Neural cell (in vitro differentiated cells): ENCODE measurements around the gene YJEFN3. TPM values are rescaled to one million over a fixed set of nuclear protein-coding genes. Genes with fewer than 3 reads are reported as not detected.

Experiments used
- H2AFZ ChIP-seq: fragments of 200-600, 300-800 bp; sonication (generic), shearing (Covaris generic); 2 replicates; pipeline ENCODE4 v1.6.0; 2014; ENCODE audit warnings: low read depth, mild to moderate bottlenecking, antibody characterized with exemption, low read length, moderate library complexity
- H3F3A ChIP-seq: fragments of 200-600 bp; shearing (Covaris generic); 2 replicates; pipeline ENCODE4 v1.6.1; 2016; ENCODE audit warnings: mild to moderate bottlenecking, moderate library complexity, mixed read lengths, antibody characterized with exemption, low read length; ENCODE audit not compliant: insufficient read depth, poor library complexity, severe bottlenecking
- H3K27ac ChIP-seq: fragments of 200-600, 300-800 bp; sonication (generic), shearing (Covaris generic); 2 replicates; pipeline ENCODE4 v1.5.1; 2014; ENCODE audit warnings: mild to moderate bottlenecking, low read length, moderate library complexity
- H3K27me3 ChIP-seq: fragments of 300-800, 200-600 bp; sonication (generic), shearing (Covaris generic); 2 replicates; pipeline ENCODE4 v1.6.0; 2014; ENCODE audit warnings: mild to moderate bottlenecking, low read depth, low read length, moderate library complexity; ENCODE audit not compliant: insufficient read depth
- H3K36me3 ChIP-seq: fragments of 300-800, 200-600 bp; sonication (generic), shearing (Covaris generic); 2 replicates; pipeline ENCODE4 v1.5.1; 2014; ENCODE audit warnings: mild to moderate bottlenecking, antibody characterized with exemption, low read length, moderate library complexity; ENCODE audit not compliant: insufficient read depth
- H3K4me2 ChIP-seq: fragments of 300-800, 200-600 bp; sonication (generic), shearing (Covaris generic); 2 replicates; pipeline ENCODE4 v1.6.0; 2014; ENCODE audit warnings: mild to moderate bottlenecking, low read length
- H3K4me3 ChIP-seq: fragments of 300-800, 200-600 bp; sonication (generic), shearing (Covaris generic); 2 replicates; pipeline ENCODE4 v1.5.1; 2014; ENCODE audit warnings: mild to moderate bottlenecking, low read length, moderate library complexity
- H3K79me2 ChIP-seq: fragments of 200-600 bp; shearing (Covaris generic); replicated peaks from 2 replicates; pipeline ENCODE4 v1.6.0; 2014; ENCODE audit warnings: mild to moderate bottlenecking, low read length, moderate library complexity; ENCODE audit not compliant: insufficient read depth
- H3K9ac ChIP-seq: fragments of 300-800, 200-600 bp; sonication (generic), shearing (Covaris generic); 2 replicates; pipeline ENCODE4 v1.6.1; 2016; ENCODE audit warnings: mild to moderate bottlenecking, low read length, mixed read lengths
- H3K9me2 ChIP-seq: fragments of 200-600 bp; shearing (Covaris generic); 2 replicates; pipeline ENCODE4 v1.6.1; 2016; ENCODE audit warnings: mild to moderate bottlenecking, low read length, mixed read lengths; ENCODE audit not compliant: insufficient read depth
- H3K9me3 ChIP-seq: fragments of 200-600, 300-800 bp; sonication (generic), shearing (Covaris generic); 2 replicates; pipeline ENCODE4 v1.6.1; 2016; ENCODE audit warnings: mild to moderate bottlenecking, mixed run types, low read length, moderate library complexity, mixed read lengths
- H4K20me1 ChIP-seq: fragments of 200-600 bp; shearing (Covaris generic); 2 replicates; pipeline ENCODE4 v1.6.1; 2016; ENCODE audit warnings: mild to moderate bottlenecking, mixed run types; ENCODE audit not compliant: insufficient read depth
- EP300 ChIP-seq: fragments of 450-650 bp; conservative IDR thresholded peaks from 2 replicates; pipeline ENCODE4 v1.6.1; 2014; ENCODE audit warnings: antibody characterized with exemption, mild to moderate bottlenecking, moderate library complexity; ENCODE audit not compliant: poor library complexity, severe bottlenecking
- EZH2 ChIP-seq: fragments of 200-600, 300-800 bp; shearing (Covaris generic), sonication (generic); IDR thresholded peaks from 2 replicates; pipeline ENCODE4 v1.6.1; 2014; ENCODE audit warnings: antibody characterized with exemption, low read length, borderline replicate concordance, mild to moderate bottlenecking; ENCODE audit not compliant: insufficient read depth, poor library complexity, severe bottlenecking
- MXI1 ChIP-seq: fragments of 450-650 bp; conservative IDR thresholded peaks from 2 replicates; pipeline ENCODE4 v1.6.1; 2014; ENCODE audit warnings: antibody characterized with exemption, mild to moderate bottlenecking; ENCODE audit not compliant: poor library complexity, severe bottlenecking
- POLR2AphosphoS5 ChIP-seq: IDR thresholded peaks from 2 replicates; pipeline ENCODE4 v1.6.1; 2012
- RAD21 ChIP-seq: fragments of 450-650 bp; conservative IDR thresholded peaks from 2 replicates; pipeline ENCODE4 v1.6.1; 2014; ENCODE audit warnings: antibody characterized with exemption, mild to moderate bottlenecking, moderate library complexity
- REST ChIP-seq: IDR thresholded peaks from 2 replicates; pipeline ENCODE4 v1.6.1; 2012; ENCODE audit warnings: borderline replicate concordance
- SMC3 ChIP-seq: fragments of 450-650 bp; conservative IDR thresholded peaks from 2 replicates; pipeline ENCODE4 v1.6.1; 2014; ENCODE audit warnings: antibody characterized with exemption, mild to moderate bottlenecking, moderate library complexity; ENCODE audit not compliant: poor library complexity
- TAF1 ChIP-seq: IDR thresholded peaks from 2 replicates; pipeline ENCODE4 v1.6.1; 2012; ENCODE audit warnings: low read depth
- polyA plus RNA-seq: library from polyadenylated mRNA; depleted of rRNA; stranded (reverse); fragments of >200 nt; gene quantifications from 2 replicates; pipeline ENCODE4 v1.2.3, GENCODE V29; 2014
- TF ChIP-seq, protein P1 (sequence below): fragments of 450-650 bp; IDR thresholded peaks from 2 replicates; pipeline ENCODE4 v1.5.1; 2014; ENCODE audit warnings: antibody characterized with exemption, mild to moderate bottlenecking, moderate library complexity; ENCODE audit not compliant: poor library complexity, severe bottlenecking

YJEFN3 gene
- polyA plus RNA-seq, 1 donor from 2014 or later: 26.9 TPM

DNA sequence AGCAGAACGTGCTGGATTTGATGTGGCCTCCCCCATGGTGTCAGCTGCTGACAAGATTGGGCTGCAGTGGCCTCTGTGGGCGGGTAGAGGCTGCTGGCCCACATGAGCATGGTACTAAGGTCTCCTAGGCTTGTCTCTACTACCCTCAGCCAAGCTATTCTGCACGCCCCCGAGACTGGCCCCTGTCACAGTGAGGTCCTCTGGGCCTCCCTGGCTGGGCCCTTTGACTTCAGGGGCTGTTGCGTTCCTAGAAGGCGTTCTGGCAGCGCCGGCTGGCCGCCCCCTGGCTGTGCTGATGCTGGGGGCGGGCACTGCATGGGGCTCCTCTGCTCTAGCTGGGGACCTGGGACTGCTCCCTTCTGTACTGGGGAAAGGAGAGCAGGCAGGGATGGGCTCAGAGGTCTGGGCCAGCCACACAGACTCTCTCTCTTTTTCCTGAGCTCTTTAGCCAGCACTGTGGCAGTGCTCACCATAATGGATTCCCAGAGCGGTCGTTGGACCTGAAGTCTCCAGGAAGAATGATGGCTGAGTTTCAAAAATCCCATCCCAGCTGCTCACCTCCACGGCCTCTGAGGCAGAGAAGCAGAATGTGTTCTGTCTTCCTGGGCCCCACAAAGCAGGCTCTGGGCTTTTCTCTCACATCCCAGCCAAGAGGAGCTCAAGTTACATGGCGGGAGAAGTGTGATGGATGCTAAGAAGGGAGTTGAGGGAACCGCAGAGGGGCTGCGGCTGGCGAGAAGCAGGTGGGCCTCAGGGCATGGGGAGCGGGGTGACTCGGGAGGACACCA lies 45.7 kb upstream of the YJEFN3 start:
- no peaks in the 10 kb centered on the region for H4K20me1 ChIP-seq
- no peak overlapping the region for H2AFZ ChIP-seq
- no peaks in the 10 kb centered on the region for H3F3A ChIP-seq
- no peaks in the 10 kb centered on the region for H3K36me3 ChIP-seq
- no peak overlapping the region for H3K4me2 ChIP-seq
- H3K9me3 ChIP-seq: no peaks in the 10 kb centered on the region
- no peaks in the 10 kb centered on the region for H3K79me2 ChIP-seq
- H3K27me3 ChIP-seq: no peaks in the 10 kb centered on the region
- TF ChIP-seq, protein P1, sequence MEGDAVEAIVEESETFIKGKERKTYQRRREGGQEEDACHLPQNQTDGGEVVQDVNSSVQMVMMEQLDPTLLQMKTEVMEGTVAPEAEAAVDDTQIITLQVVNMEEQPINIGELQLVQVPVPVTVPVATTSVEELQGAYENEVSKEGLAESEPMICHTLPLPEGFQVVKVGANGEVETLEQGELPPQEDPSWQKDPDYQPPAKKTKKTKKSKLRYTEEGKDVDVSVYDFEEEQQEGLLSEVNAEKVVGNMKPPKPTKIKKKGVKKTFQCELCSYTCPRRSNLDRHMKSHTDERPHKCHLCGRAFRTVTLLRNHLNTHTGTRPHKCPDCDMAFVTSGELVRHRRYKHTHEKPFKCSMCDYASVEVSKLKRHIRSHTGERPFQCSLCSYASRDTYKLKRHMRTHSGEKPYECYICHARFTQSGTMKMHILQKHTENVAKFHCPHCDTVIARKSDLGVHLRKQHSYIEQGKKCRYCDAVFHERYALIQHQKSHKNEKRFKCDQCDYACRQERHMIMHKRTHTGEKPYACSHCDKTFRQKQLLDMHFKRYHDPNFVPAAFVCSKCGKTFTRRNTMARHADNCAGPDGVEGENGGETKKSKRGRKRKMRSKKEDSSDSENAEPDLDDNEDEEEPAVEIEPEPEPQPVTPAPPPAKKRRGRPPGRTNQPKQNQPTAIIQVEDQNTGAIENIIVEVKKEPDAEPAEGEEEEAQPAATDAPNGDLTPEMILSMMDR: no peak
- TF ChIP-seq POLR2AphosphoS5 (no peak), SMC3 (no peak), TAF1 (no peak), REST (no peak), EP300 (no peak), MXI1 (no peak), RAD21 (no peak), EZH2 (no peak)
- H3K27ac ChIP-seq: no peak overlapping the region
- no peak overlapping the region for H3K9ac ChIP-seq
- no peak overlapping the region for H3K4me3 ChIP-seq
- H3K9me2 ChIP-seq: no peaks in the 10 kb centered on the region

GRCh38 chr19:19485161-19485997 lies 43.3 kb upstream of the YJEFN3 start:
- H3K9me3 ChIP-seq: no peaks in the 10 kb centered on the region
- no peaks in the 10 kb centered on the region for H3K36me3 ChIP-seq
- H3K27me3 ChIP-seq: no peaks in the 10 kb centered on the region
- no peaks in the 10 kb centered on the region for H3K9me2 ChIP-seq
- no peak overlapping the region for H3K4me2 ChIP-seq
- no peaks in the 10 kb centered on the region for H4K20me1 ChIP-seq
- TF ChIP-seq EP300 (no peak), REST (no peak), POLR2AphosphoS5 (no peak), SMC3 (no peak), EZH2 (no peak), RAD21 (no peak), MXI1 (no peak), TAF1 (no peak)
- TF ChIP-seq, protein P1: no peak
- no peak overlapping the region for H3K4me3 ChIP-seq
- H2AFZ ChIP-seq: no peak overlapping the region
- no peak overlapping the region for H3K9ac ChIP-seq
- no peak overlapping the region for H3K27ac ChIP-seq
- H3F3A ChIP-seq: no peaks in the 10 kb centered on the region
- H3K79me2 ChIP-seq: no peaks in the 10 kb centered on the region
